DOHH2 (cell line): ENCODE results near the gene SLC29A2.

Source experiments
- CTCF ChIP-seq: fragments of 200-600 bp; sonication (generic); IDR thresholded peaks from one replicate; pipeline ENCODE4 v1.5.1; 2014; ENCODE audit warnings: antibody characterized with exemption, mild to moderate bottlenecking, low read depth, low read length; ENCODE audit not compliant: poor library complexity, severe bottlenecking
- EZH2phosphoT487 ChIP-seq: fragments of 200-600 bp; sonication (generic); IDR thresholded peaks from 2 replicates; pipeline ENCODE4 v1.6.1; 2017; ENCODE audit warnings: borderline replicate concordance, mild to moderate bottlenecking, antibody characterized with exemption, low read length, moderate library complexity, mixed read lengths

- TF ChIP-seq CTCF (no peak), EZH2phosphoT487 (no peak)
Measured at GRCh38 chr11:66314561-66315497, 56.7 kb downstream of the SLC29A2 start.
